DND-41 (cell line): Measurements from ENCODE around the gene EGFL6.

ENCODE experiments used
- ATAC-seq: fragments of 200-7000 bp; cut with Tn5 transposase; 3 replicates; pipeline ENCODE4 v1.9.1; 2021; ENCODE audit warnings: low read depth; ENCODE audit not compliant: insufficient read depth
- DNase-seq: peaks from one replicate; pipeline ENCODE4 v3.0.0-alpha.2; 2020
- H2AFZ ChIP-seq: 2 replicates; pipeline ENCODE4 v1.6.0; 2012; ENCODE audit warnings: low read depth, low read length
- H3K27ac ChIP-seq: 2 replicates; pipeline ENCODE4 v1.5.1; 2012; ENCODE audit warnings: low read length, inconsistent platforms
- H3K27me3 ChIP-seq: fragments of 200-600 bp; sonication (generic); 2 replicates; pipeline ENCODE4 v1.6.0; 2012; ENCODE audit warnings: low read length, mild to moderate bottlenecking, inconsistent platforms; ENCODE audit not compliant: insufficient read depth, poor library complexity
- H3K36me3 ChIP-seq: 2 replicates; pipeline ENCODE4 v1.5.1; 2012; ENCODE audit warnings: low read length, inconsistent platforms; ENCODE audit not compliant: insufficient read depth
- H3K4me1 ChIP-seq: 2 replicates; pipeline ENCODE4 v1.5.1; 2012; ENCODE audit warnings: mild to moderate bottlenecking, low read length; ENCODE audit not compliant: insufficient read depth
- H3K4me2 ChIP-seq: 2 replicates; pipeline ENCODE4 v1.6.0; 2012; ENCODE audit warnings: mild to moderate bottlenecking, moderate library complexity, low read length, inconsistent platforms; ENCODE audit not compliant: insufficient read depth
- H3K4me3 ChIP-seq, 2 experiments: fragments of 200-600 bp in 1 of 2; shearing (Covaris generic) in 1 of 2; 2 replicates each; pipeline ENCODE4 v1.5.1; 2012 to 2016; ENCODE audit warnings: inconsistent platforms in 2 of 2, low read length in 2 of 2, mild to moderate bottlenecking in 2 of 2, low read depth in 1 of 2, moderate library complexity in 1 of 2
- H3K79me2 ChIP-seq: 2 replicates; pipeline ENCODE4 v1.6.0; 2012; ENCODE audit warnings: low read length, inconsistent platforms; ENCODE audit not compliant: insufficient read depth
- H3K9ac ChIP-seq: 2 replicates; pipeline ENCODE4 v1.6.0; 2012; ENCODE audit warnings: low read depth, mild to moderate bottlenecking, inconsistent platforms, low read length, moderate library complexity
- H3K9me3 ChIP-seq: 2 replicates; pipeline ENCODE4 v1.5.1; 2012; ENCODE audit warnings: low read length, moderate library complexity, mild to moderate bottlenecking, inconsistent platforms; ENCODE audit not compliant: insufficient read depth, severe bottlenecking
- H4K20me1 ChIP-seq: 2 replicates; pipeline ENCODE4 v1.6.0; 2012; ENCODE audit warnings: low read length; ENCODE audit not compliant: insufficient read depth
- CTCF ChIP-seq: IDR thresholded peaks from 2 replicates; pipeline ENCODE4 v1.5.1; 2012; ENCODE audit warnings: borderline replicate concordance, low read length, moderate library complexity, mild to moderate bottlenecking; ENCODE audit not compliant: poor library complexity, severe bottlenecking; ENCODE audit errors: extremely low read depth
- EZH2 ChIP-seq: IDR thresholded peaks from 3 replicates; pipeline ENCODE4 v1.6.1; 2012; ENCODE audit warnings: borderline replicate concordance, low read depth, mild to moderate bottlenecking, moderate library complexity, low read length, inconsistent platforms; ENCODE audit not compliant: severe bottlenecking

EGFL6 gene

GRCh38 chrX:13574600-13574999 is 5.2 kb downstream of the EGFL6 start:
- H3K9ac ChIP-seq = no peak overlapping the region
- DNase-seq (no peak), ATAC-seq (no peak)
- no peaks in the 10 kb centered on the region for H3K36me3 ChIP-seq
- H3K9me3 ChIP-seq = no peaks in the 10 kb centered on the region
- H3K27ac ChIP-seq = no peak overlapping the region
- TF ChIP-seq EZH2 = no peak
- no peak for TF ChIP-seq CTCF
- no peak overlapping the region for H2AFZ ChIP-seq
- H3K27me3 ChIP-seq = no peaks in the 10 kb centered on the region
- H3K4me1 ChIP-seq = no peaks in the 10 kb centered on the region
- no peak overlapping the region for H3K4me2 ChIP-seq
- H4K20me1 ChIP-seq = no peaks in the 10 kb centered on the region
- H3K4me3 ChIP-seq = no peak overlapping the region
- no peaks in the 10 kb centered on the region for H3K79me2 ChIP-seq

GRCh38 chrX:13579661-13580060 is 10.3 kb downstream of the EGFL6 start:
- Histone ChIP-seq H3K9me3 (no peaks in the 10 kb centered on the region), H3K79me2 (no peaks in the 10 kb centered on the region), H2AFZ (no peak overlapping the region), H4K20me1 (no peaks in the 10 kb centered on the region), H3K9ac (no peak overlapping the region), H3K4me1 (no peaks in the 10 kb centered on the region), H3K27me3 (no peaks in the 10 kb centered on the region), H3K4me3 (no peak overlapping the region), H3K36me3 (no peaks in the 10 kb centered on the region), H3K27ac (no peak overlapping the region), H3K4me2 (no peak overlapping the region)
- ATAC-seq = no peak
- DNase-seq = no peak
- no peak for TF ChIP-seq CTCF
- TF ChIP-seq EZH2 = no peak

DNA sequence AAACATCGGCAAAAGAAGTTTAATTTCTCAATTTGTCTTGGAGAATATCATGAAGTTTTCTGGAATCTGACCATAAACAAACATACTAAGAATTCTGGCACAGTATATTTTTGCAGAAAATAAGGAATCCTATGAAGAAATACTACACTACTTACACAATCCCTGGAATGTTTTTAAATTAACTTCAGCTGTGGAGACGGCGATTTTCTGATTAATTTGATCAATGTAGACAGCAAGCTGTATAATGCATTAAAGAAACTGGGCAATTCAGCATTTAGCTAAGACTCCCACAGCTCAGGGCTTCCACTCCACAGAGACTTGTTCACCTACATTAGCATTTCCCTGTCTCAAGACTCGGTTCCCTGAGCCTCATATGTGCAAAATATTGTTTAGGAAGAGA is 12.2 kb downstream of the EGFL6 start:
- no peaks in the 10 kb centered on the region for H3K9me3 ChIP-seq
- DNase-seq (no peak), ATAC-seq (no peak)
- H3K9ac ChIP-seq = no peak overlapping the region
- no peaks in the 10 kb centered on the region for H3K79me2 ChIP-seq
- TF ChIP-seq EZH2 (no peak), CTCF (no peak)
- H3K36me3 ChIP-seq = no peaks in the 10 kb centered on the region
- no peaks in the 10 kb centered on the region for H3K27me3 ChIP-seq
- no peak overlapping the region for H3K4me3 ChIP-seq
- no peak overlapping the region for H3K4me2 ChIP-seq
- H3K4me1 ChIP-seq = no peaks in the 10 kb centered on the region
- no peak overlapping the region for H3K27ac ChIP-seq
- no peak overlapping the region for H2AFZ ChIP-seq
- H4K20me1 ChIP-seq = no peaks in the 10 kb centered on the region

DNA sequence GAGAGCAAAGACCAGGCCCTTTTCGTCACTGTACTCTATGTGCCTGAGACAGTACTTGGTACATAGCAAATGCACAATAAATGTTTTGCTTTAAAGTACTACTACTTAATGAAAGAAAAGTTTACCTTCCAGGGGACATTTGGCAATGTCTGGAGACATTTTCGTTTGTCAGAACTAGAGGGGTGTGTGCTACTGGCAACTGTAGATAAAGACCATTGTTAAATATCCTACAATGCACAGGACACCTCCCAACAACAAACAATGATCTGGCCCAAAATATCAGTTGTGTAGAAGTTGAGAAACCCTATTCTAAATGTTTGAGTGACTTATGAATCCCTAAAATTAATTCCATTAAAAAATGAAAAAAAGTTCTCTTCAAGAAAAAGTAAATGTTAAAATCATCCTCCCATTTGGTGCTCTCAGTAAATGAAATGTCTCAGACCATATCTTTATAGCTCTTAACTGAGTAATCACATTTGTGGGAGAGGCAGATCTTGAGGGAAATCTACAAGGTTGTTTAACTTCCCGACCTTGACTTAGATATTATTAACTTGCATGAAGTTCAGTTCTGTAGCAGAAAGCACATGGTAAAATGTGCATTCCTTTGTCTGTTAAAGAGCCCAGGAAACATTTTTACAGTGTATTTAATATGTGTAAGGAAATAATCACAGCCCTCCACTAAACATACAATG is 18.5 kb downstream of the EGFL6 start:
- H3K27ac ChIP-seq = no peak overlapping the region
- no peak overlapping the region for H3K4me3 ChIP-seq
- no peak for ATAC-seq
- no peak overlapping the region for H2AFZ ChIP-seq
- TF ChIP-seq EZH2 (no peak), CTCF (no peak)
- no peak overlapping the region for H3K9ac ChIP-seq
- no peak overlapping the region for H3K4me2 ChIP-seq
- H3K4me1 ChIP-seq = no peaks in the 10 kb centered on the region
- DNase-seq = no peak
- H3K36me3 ChIP-seq = no peaks in the 10 kb centered on the region
- H3K9me3 ChIP-seq = no peaks in the 10 kb centered on the region
- H4K20me1 ChIP-seq = no peaks in the 10 kb centered on the region
- H3K79me2 ChIP-seq = no peaks in the 10 kb centered on the region
- H3K27me3 ChIP-seq = peaks cover 3% of the 10 kb centered on the region
